NCI-H1436 (cell line): ENCODE measurements around the gene ENOX1.

ENCODE experiments used
- DNase-seq: peaks from one replicate; lab custom pipeline; 2025; lab: John Stamatoyannopoulos, UW

ENOX1 gene

DNA sequence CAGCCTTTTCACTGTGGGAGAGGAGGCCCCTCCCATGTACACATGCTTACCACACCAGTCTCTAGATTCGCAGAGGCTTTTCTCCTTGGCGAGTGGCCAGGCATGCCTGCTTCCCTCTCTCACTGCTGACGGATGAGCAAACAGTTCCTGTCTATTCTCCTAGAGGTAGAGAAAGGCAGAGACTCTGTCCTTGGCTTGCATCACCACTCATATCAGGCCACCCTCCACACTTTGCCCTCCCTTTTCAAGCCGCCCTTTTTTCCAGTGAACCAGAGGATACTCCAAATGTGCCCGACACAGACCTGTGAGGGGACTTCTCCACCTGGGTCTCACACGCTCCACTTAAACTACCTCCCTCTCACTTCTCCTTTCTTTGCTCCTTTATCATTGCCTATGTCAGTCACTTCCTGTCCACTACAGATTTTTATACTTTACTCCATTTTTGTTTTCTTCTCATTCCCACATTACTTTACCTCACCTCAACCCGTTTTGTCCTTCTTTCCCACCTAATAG, 478.8 kb downstream of the ENOX1 start:
- DNase-seq, result no peak

DNA sequence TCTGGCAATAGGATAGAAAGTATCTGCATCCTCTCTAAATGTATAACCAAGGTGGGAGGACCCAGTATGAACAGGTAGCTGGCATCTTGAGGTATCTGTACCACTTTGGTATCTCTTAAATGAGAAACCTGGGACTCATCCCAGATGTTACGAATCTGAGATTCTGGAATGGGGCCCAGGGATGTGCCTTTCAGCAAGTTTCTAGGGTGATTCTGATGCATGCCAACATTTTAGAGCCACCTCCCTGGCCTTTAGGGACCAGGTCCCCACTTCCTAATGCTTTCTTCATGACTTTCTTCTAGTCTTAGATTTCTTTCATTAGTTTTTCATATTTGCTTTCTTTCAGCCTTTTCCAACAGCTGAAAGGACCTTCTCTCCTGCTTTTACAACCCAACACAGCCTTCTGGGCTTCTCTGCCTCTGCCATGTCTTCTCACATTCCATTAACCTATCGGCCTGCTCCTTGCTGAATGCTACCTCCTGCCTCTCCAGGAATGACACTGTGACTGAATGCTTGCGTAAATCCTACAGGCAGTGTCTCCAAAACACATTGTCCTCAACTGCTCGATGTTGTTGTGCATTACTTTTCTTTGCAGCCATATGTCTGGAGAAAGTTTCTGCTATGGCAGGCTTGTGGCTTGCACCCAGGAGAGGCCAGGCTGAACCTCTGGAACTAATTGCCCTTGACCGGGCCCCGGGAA, 479.4 kb downstream of the ENOX1 start:
- DNase-seq, result no peak

DNA sequence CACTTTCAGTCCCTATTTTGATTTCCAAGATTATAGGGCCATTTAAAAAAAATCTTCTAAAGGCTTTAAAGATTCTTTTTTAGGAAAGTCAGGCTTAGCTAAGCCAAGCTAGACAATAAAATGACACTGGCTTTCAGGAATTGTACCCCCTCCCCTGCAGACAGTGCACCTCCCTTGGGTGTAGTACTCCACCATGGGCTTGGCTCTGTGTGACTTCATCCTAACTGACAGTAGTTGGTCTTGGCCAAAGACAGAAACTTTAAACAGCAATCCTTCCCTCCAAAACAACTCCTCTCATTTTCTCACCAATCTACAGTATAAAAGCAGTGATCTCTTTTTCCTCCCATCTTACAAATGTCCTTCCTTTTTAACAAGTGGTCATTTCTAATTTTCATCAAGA, 480.4 kb downstream of the ENOX1 start:
- DNase-seq, result no peak

DNA sequence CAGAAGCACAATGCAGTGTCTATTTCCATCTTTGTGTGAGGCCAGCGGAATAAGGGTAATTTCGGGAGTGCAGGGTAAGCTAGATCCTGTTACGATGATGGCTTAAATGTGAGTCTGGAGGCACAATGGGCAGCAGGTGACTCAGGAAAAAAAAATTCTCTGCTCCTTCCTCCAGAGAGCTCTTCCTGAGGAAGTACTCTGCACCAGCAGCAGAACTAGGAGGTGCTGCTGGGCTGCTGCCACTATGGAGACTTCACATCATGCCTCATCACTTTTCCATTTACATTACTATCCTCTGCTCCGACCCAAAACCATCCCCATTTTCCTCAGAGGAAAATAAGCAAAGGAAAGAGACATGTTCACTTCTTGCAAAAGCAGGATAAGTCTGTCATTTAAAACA, 481.4 kb downstream of the ENOX1 start:
- DNase-seq, result no peak

DNA sequence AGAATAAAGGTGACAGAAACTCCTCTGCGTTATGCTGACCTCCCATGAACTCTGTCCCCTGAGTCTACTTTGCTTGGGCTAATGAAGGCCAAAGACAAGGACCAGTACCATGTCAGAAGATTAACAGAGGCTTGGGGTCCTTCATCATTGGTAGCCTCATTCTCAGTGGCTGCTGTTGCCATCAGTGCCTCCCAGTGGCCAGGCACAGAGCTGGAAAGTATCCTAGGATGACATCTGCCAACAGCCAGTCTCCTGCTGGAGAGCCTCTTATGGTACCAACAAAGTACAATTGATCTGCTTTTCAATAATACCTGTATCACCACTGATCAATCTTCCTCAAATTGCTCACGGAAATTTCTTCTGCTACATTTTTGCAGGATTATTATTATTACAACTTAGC, 481.8 kb downstream of the ENOX1 start:
- no peak for DNase-seq

DNA sequence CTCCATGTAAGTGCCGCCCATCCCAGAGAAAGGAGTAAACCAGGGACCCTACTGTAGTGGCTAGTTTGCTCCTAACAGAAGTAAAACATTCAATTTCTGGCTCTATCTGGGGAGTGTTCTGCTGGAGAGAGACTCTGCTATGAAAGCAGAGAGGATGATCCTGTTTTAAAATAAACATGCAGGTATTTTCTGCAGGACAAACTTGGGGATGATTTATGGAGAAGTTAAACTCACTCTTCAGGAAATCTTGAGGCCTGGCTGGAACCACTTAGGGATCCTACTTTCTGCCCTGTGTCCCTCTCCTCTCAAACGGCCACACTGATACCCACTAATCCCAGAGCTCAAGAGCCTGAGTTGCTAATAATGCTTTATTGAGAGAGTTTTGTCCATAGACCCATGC, 482.3 kb downstream of the ENOX1 start:
- no peak for DNase-seq

DNA sequence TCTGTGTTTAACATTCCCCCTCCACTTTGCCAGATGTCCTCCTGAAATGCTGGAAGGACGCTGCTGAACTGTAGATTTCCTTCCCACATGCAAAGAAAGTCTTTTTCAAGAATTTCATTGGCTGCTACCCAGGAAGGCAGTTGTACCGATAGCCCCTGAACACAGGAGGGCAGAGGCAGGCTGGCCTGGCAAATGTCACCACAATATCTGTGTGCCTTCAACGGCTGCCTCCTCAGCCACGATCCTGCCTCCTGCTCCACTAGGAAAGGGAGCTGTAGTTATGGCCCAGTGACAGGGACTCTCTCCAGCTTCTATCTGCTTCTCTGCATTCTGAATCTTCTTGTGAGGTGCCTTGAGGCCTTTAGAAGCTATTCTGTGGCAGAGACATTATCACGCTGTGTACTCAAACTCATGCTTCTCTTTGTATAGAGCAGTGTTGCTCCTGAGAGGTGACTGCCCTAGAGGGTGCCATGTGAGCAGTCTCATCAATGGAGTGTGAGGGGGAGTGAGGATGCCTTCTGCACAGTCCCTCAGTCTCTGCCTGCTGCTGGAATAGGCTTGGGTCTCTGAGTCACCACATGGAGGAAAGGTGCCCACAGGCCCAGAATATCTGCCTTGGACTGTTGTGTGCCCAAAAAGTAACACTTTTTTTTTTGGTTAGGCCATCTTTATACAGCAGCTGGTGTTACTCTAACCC, 483.6 kb downstream of the ENOX1 start:
- no peak for DNase-seq

DNA sequence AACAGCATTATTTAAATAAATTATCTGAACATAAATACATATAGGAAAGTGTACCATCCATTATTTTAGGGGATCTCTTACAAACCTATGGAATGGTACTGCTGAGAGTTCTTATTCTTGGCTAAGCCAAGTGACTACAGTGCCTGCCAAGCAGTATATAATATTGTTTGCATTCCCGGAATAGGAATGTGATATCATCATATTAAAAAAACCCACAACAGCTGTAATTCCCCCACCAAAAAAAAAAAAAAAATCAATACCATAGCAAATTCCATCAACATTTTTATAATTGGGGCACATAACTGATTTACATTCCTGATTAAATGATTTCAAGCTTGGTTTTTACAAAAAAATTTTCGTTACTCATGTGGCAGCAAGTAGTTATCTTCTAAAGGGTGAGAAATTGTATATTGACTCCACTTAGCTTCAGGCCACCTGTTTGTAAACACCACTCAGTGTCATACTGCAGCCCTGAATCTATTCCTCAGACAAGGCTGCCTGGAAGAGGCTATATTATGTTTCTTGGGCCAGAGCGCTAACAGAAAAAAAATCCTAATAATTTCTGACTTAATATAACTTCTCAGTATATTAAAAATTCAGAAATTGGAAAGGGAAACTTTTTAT, 485.3 kb downstream of the ENOX1 start:
- no peak for DNase-seq

DNA sequence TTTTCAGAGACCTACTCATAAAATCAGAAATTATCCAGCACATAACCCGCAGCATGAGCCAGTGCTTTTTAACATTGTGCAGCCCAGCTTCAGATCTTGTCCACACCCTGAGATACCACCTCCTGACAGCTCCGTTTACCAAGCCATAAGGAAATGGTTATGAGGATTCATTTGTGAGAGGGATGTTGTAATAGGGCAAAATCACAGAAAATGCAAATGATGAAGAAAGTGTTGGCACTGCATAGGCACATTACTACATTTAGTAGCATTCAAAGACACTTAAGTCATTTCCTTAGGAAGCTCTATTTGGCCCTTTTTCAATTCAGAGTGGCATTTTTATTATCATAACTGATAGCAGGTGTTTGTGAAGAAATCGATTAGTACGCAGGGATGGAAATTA, 485.9 kb downstream of the ENOX1 start:
- no peak for DNase-seq

DNA sequence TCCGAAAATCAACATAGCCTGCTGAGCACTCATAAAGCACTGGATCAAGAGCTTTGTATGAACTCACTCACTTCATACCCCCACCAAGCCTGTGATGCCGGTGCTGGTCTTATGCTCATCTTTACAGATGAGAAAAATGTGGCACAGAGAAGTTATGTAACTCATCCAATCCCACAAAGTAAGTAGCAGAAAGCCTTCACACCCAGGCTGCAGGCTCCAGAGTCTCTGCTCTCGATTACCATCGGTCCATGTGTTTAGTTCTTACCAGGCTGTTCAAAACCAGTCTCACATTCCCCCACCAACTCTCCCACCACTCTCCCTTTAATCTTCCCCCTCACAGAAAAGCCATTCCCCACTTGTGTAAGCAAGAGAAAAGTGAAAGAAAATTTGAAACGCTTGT, 487.4 kb downstream of the ENOX1 start:
- DNase-seq, result no peak

DNA sequence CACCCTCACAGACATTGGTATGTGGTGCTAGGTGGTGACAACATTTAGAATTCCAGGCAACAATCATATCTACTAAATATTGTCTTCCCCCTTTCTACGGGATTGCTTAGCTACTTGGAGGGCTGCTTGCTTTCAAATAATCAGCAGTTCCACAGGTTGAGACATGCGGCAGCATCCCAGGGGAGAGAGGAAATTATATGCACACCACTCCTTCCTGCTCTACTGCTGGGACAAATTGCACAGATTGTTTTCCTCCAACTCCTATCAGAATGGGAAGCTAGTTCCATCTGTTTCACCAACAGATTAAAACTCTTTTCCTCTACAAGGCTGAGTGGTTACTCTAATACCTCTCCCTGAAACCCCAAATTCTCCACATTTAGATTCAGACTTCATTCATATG, 488.0 kb downstream of the ENOX1 start:
- no peak for DNase-seq

DNA sequence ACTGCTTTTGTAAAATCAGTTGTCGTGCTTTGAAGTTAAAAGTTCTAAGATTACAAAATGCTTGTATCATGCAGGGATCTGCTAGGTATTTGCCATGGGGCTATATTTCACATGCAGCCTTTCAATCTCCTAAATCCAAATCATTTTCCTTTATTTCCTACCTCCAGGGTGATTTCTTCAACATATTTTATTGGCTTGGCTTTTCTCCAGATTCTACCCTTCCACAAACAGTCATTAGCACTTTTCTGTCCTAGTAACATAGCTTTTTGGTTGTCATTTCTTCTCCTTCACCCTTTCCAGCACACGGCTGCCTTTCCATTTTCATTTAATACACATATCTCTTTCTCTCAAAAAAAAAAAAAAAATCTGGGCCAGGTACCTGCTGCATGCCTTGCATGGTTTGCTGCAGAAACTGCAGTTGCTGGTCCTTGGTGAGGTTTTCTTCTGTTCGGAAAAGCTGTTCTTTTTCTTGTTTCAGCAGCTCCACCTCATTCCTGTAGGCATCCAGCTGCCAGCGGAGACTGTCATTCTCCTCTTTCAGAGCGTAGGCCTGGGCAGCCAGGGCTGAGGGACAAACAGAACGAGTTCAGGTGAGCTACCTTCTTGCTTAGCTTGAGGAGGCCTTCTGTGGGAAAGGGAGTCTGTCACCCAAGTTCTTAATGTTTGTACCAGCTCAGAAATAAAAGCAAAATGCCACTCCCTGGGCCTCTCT, 488.6 kb downstream of the ENOX1 start:
- DNase-seq, result no peak

DNA sequence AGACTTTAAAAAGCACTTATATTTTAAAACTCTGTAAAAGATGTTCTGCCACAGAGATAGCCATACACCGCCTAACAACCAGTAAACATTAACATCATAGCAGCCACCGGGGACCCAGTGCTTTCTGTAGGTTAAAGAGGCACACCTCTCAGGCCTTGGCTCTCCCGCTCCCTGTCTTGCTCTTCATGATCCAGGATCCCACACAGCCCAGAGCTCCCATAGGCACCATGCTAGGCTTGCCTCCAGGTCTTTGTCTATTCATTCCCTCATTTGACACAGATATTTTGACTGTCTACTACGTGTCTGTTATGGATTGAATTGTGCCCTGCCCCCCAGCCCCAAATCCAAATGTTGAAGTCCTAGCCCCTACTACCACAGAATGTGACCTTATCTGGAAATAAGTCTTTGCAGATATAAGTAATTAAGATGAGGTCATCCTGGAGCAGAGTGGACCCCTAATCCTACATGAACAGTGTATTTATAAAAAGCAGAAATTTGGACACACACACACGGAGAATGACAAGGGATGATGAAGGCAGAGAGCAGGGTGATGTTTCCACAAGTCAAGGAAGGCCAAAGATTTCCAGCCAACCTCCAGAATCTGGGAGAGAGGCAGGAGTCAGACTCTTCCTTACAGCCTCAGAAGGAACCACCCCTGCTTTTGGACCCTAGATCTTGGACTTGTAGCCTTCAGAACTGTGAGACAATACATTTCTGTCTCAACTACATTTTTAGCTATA, 490.8 kb downstream of the ENOX1 start:
- no peak for DNase-seq

DNA sequence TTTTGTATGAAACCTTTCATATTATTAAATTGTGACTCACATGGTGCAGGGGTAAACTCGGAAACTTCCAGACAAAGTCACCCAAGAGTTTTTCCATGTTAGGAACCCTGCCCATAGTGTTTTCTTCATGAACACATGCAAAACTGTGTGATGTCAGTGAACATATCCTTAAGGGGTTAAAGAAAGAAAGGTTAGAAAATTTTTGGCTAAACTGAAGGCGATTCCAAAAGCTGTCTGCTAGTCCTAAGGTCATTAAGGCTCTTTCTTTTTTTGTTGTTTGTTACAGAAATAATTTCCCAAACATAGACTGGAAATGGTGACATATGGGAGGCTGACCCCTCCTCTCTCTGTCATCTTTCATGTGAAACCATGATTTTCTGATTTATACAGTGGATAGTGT, 491.5 kb downstream of the ENOX1 start:
- no peak for DNase-seq

DNA sequence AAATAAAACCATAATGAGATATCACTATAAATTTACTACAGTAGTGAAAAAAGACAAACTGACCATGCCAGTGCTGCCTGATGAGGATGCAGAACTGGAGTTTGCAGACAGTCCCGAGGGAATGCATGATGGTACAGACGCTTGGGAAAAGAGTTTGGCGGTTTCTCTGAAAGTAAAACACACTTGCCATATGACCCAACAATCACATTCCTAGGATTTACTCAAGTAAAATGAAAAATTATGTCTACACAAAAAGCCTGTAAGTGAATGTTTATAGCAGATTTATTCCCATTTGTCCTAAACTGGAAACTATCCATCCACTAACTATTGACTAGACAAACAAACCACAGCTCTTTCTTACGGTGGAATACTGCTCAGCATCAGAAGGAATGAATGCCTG, 492.4 kb downstream of the ENOX1 start:
- no peak for DNase-seq

DNA sequence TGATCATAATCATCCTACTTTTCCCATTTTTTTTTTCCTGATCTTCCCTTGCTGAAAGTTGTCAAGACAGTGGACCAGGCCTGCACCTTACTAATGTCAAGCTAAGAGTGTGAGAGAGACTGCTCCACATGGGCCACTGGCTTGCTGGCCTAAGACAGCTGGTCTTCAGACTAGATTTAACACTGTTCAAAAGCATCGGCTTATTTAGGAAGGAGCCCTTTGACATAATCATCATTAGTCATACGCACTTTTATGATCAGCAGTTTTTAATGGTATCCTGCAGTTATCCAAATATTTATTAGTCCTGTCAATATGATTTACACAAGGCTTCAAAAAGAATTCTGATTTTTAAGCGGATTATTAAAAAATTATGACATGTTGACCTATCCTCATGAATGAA, 492.8 kb downstream of the ENOX1 start:
- DNase-seq, result no peak

DNA sequence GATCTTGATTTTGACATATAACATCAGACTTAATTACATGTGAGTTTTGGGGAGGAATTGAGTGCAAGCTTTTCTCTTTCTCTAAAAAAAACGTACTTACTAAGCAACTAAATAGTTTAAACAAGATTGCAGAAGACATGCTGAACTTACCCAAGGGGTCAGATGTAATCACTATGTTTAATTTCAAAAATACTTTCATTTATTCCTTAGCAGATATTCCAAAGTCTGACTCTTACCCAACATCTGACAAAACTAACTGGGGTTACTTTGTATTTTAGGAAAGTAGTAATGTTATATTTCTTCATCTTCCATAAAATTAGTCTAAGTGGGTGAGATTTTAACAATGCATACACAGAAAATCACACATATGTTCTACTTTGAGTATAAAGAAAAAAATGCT, 493.2 kb downstream of the ENOX1 start:
- DNase-seq, result no peak

DNA sequence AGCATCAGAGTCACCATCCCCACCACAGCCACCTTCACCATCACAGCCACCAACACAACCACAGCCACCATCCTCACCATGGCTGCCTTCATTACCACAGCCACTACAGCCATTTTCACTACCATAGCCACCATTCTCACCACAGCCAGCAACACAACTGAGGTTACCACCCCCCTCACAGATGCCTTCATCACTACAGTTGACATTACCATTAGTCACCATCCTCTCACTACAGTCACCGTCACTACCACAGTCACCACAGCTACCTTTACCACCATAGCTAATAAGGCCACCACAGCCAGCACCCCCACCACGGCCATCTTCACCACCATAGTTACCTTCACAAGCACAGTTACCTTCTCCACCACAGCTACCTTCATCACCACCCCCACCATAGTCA, 493.8 kb downstream of the ENOX1 start:
- DNase-seq, result no peak

DNA sequence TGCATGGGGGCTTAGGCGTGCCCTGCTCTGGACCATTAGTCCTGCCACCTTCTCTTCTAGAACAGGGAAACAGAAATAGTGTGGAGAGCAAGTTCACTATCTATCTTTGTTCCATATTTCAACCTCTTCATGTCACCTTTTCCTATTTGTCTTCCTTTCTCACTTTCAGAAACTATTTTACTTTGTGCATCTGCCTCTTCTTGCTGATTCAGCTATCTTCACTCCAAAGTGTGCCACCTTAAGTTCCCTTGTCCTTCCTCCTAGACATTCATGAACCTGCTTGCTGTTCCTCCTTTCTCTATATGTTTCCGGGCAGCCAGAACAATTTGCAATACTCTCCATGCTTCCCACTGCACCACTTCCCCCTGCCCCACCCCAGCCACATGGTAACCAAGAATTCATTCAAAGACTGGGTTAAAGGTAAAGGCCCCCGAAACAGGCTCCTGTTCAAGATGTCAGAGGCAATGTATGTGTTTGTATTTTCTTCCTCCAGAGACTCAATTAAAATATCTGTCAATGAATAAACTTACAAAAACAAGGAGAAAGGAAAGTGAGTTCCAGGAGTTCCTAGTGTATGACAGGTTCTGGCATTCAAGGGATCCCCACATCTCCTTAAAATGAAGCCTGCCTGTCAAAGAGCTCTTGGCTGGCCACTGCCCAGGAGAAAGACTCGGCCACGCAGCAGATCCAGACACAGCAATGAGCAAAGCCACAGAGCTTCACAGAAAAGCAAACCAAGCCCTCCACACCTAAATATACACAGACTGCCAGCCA, 495.3 kb downstream of the ENOX1 start:
- DNase-seq, result no peak

DNA sequence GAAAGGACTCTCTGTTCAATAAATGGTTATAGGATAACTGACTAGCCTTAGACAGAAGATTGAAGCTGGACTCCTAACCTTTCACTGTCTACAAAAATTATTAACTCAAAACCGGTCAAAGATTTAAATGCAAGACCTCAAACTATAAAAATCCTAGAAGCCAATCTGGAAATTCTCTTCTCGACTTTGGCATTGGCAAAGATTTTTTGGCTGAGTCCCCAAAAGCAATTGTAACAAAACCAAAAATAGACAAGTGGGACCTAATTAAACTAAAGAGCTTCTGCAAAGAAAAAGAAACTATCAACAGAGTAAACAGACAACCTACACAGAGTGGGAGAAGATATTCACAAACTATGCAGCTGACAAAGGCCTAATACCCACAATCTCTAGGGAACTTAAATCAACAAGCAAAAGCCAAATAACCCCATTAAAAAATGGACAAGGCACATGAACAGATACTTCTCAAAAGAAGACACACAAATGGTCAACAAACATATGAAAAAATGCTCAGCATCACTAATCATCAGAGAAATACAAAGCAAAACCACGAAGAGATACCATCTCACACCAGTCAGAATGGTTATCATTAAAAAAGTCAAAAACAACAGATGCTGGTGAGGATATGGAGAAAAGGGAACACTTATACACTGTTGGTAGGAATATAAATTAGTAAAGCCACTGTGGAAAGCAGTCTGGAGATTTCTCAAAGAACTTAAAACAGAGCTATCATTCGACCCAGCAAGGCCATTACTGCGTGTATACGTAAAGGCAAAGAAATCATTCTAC, 497.1 kb downstream of the ENOX1 start:
- no peak for DNase-seq
